Kidney epithelial cell (primary cell): ENCODE results near the gene SLC25A21. TPM values are rescaled to one million over a fixed set of nuclear protein-coding genes. Genes with fewer than 3 reads are reported as not detected.

Experiments
- DNase-seq: peaks from one replicate; pipeline ENCODE4 v3.0.0-alpha.2; 2010; ENCODE audit warnings: low read depth
- H3K27me3 ChIP-seq: 2 replicates; pipeline ENCODE4 v1.6.0; 2011; ENCODE audit warnings: low read length; ENCODE audit not compliant: control insufficient read depth, insufficient read depth
- H3K36me3 ChIP-seq: 2 replicates; pipeline ENCODE4 v1.5.1; 2011; ENCODE audit warnings: low read length; ENCODE audit not compliant: control insufficient read depth, insufficient read depth
- H3K4me3 ChIP-seq: 2 replicates; pipeline ENCODE4 v1.5.1; 2011; ENCODE audit warnings: low read depth, mild to moderate bottlenecking, control low read depth, low read length
- total RNA-seq: library from RNA; depleted of rRNA; stranded (reverse); fragments of >200 nt; gene quantifications from 2 replicates; pipeline ENCODE4 v1.2.3, GENCODE V29; 2015
- TF ChIP-seq, protein P1 (sequence below): IDR thresholded peaks from 2 replicates; pipeline ENCODE4 v1.5.1; 2011; ENCODE audit warnings: mild to moderate bottlenecking, moderate library complexity, low read length, control low read depth, inconsistent platforms; ENCODE audit not compliant: insufficient read depth, poor library complexity, severe bottlenecking

Gene SLC25A21
- total RNA-seq, 1 donor from 2014 or later = 2.1 TPM

- no peak for DNase-seq
- TF ChIP-seq, protein P1, sequence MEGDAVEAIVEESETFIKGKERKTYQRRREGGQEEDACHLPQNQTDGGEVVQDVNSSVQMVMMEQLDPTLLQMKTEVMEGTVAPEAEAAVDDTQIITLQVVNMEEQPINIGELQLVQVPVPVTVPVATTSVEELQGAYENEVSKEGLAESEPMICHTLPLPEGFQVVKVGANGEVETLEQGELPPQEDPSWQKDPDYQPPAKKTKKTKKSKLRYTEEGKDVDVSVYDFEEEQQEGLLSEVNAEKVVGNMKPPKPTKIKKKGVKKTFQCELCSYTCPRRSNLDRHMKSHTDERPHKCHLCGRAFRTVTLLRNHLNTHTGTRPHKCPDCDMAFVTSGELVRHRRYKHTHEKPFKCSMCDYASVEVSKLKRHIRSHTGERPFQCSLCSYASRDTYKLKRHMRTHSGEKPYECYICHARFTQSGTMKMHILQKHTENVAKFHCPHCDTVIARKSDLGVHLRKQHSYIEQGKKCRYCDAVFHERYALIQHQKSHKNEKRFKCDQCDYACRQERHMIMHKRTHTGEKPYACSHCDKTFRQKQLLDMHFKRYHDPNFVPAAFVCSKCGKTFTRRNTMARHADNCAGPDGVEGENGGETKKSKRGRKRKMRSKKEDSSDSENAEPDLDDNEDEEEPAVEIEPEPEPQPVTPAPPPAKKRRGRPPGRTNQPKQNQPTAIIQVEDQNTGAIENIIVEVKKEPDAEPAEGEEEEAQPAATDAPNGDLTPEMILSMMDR = no peak
- Histone ChIP-seq H3K27me3 (no peaks in the 10 kb centered on the region), H3K36me3 (no peaks in the 10 kb centered on the region), H3K4me3 (no peak overlapping the region)
Observed at GRCh38 chr14:37129047-37129446, 43.4 kb downstream of the SLC25A21 start.

- H3K4me3 ChIP-seq = no peak overlapping the region
- TF ChIP-seq, protein P1 = no peak
- H3K36me3 ChIP-seq = no peaks in the 10 kb centered on the region
- no peaks in the 10 kb centered on the region for H3K27me3 ChIP-seq
- DNase-seq = no peak
Observed at GRCh38 chr14:37124614-37125013, 47.8 kb downstream of the SLC25A21 start.

DNA sequence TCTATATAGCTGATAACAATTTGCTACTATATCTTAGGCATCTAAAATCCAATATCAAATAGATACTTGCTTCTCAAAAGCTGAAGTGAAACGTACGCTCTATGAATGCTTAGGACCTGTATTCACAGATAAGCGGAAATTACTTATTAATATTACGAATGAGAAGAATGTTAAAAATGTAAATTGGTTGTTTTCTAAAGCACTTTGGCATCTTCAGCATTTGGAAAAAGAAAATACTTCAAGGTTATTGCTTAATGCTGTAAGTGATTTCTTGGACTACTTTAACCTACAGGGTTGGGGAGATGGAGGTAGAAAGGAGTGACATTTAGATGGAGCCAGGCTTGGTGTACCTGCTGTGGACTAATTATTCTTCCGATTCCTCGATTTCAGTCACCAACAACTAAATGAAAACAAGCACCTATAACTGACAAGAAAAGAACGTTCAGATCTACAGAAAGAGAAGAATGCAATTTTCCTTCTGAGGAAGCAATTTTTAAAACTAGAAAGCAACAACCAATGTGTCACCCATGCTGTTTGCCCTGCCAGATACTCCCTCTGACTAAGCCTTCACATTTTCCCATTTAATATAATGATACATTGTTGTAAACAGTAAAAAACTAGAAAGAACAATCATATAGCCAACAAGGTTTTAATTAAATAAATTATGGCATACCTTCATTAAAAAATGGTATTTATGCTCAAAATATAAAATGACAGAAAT is 49.3 kb downstream of the SLC25A21 start:
- Histone ChIP-seq H3K4me3 (no peak overlapping the region), H3K36me3 (no peaks in the 10 kb centered on the region), H3K27me3 (no peaks in the 10 kb centered on the region)
- DNase-seq = no peak
- TF ChIP-seq, protein P1 = no peak

DNA sequence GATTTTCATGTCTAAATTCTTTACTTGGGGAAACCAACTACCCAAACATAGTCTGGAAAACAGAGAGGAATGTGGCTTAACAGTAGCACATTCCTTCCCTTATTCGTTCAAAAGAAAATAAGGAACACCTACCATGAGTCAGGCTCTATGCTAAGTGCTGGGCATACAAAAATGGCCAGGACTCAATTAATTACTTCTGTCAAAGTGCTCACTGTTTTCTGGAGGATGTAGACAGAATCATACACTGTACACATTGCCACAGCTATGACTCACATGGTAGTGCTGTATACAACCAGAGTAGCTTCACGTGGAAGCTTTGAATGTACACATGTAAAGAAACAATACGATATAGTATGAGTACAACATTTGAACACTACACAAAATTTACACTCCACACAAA is 50.1 kb downstream of the SLC25A21 start:
- DNase-seq = peak; percentile 76
- Histone ChIP-seq H3K27me3 (no peaks in the 10 kb centered on the region), H3K4me3 (no peak overlapping the region), H3K36me3 (no peaks in the 10 kb centered on the region)
- TF ChIP-seq, protein P1 = no peak

DNA sequence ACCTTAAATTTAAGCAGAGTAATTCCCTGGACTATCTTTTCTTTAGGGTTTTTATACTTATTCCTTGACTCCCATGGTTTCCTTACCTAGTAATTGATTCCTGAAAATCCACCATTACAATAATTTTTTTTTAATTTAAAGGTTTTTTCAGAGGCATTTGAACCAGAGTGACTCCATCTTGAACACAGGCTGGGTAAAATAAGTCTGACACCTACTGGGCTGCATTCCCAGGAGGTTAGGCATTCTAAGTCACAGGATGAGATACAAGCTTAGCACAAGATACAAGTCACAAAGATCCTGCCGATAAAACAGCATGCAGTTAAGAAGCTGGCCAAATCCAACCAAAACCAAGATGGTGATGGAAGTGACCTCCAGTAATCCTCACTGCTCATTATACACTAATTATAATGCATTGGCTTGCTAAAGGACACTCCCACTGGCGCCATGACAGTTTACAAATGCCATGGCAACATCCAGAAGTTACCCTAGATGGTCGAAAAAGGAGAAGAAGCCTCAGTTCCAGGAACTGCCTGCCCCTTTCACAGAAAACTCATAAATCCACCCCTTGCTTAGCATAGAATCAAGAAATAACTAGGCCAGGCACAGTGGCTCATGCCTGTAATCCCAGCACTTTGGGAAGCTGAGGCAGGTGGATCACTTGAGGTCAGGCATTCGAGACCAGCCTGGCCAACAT is 53.6 kb downstream of the SLC25A21 start:
- DNase-seq = no peak

More for the DNA sequence above, 53.6 kb downstream of the SLC25A21 start:
- no peaks in the 10 kb centered on the region for H3K27me3 ChIP-seq
- no peaks in the 10 kb centered on the region for H3K36me3 ChIP-seq
- no peak overlapping the region for H3K4me3 ChIP-seq
- TF ChIP-seq, protein P1 = no peak
